Ishikawa (cell line): ENCODE measurements around the gene GLIPR1L2.

Experiments used
- CEBPB ChIP-seq: IDR thresholded peaks from 2 replicates; pipeline ENCODE4 v1.6.1; 2012
- CREB1 ChIP-seq: IDR thresholded peaks from 2 replicates; pipeline ENCODE4 v1.6.1; 2012; ENCODE audit warnings: low read depth
- EGR1 ChIP-seq: IDR thresholded peaks from 2 replicates; pipeline ENCODE4 v1.6.1; 2012
- EP300 ChIP-seq: IDR thresholded peaks from 2 replicates; pipeline ENCODE4 v1.6.1; 2012; ENCODE audit warnings: borderline replicate concordance
- FOXM1 ChIP-seq: IDR thresholded peaks from 2 replicates; pipeline ENCODE4 v1.6.1; 2012; ENCODE audit warnings: low read depth, borderline replicate concordance
- MAX ChIP-seq: IDR thresholded peaks from 2 replicates; pipeline ENCODE4 v1.6.1; 2012
- NFIC ChIP-seq: IDR thresholded peaks from 2 replicates; pipeline ENCODE4 v1.6.1; 2012
- RAD21 ChIP-seq: IDR thresholded peaks from 2 replicates; pipeline ENCODE4 v1.6.1; 2012; ENCODE audit warnings: low read depth
- TAF1 ChIP-seq: IDR thresholded peaks from 2 replicates; pipeline ENCODE4 v1.6.1; 2012; ENCODE audit warnings: low read depth, mild to moderate bottlenecking
- TCF12 ChIP-seq: IDR thresholded peaks from 2 replicates; pipeline ENCODE4 v1.6.1; 2012; ENCODE audit warnings: low read depth
- TEAD4 ChIP-seq: IDR thresholded peaks from 2 replicates; pipeline ENCODE4 v1.6.1; 2012
- YY1 ChIP-seq: IDR thresholded peaks from 2 replicates; pipeline ENCODE4 v1.6.1; 2012; ENCODE audit warnings: low read depth
- ZBTB7A ChIP-seq: IDR thresholded peaks from 2 replicates; pipeline ENCODE4 v1.6.1; 2012; ENCODE audit warnings: low read depth
- TF ChIP-seq, protein P1 (sequence below): IDR thresholded peaks from 2 replicates; pipeline ENCODE4 v1.6.1; 2012
- TF ChIP-seq, protein P2 (sequence below): IDR thresholded peaks from 2 replicates; pipeline ENCODE4 v1.6.1; 2012; ENCODE audit warnings: low read depth, mild to moderate bottlenecking

Gene GLIPR1L2

DNA sequence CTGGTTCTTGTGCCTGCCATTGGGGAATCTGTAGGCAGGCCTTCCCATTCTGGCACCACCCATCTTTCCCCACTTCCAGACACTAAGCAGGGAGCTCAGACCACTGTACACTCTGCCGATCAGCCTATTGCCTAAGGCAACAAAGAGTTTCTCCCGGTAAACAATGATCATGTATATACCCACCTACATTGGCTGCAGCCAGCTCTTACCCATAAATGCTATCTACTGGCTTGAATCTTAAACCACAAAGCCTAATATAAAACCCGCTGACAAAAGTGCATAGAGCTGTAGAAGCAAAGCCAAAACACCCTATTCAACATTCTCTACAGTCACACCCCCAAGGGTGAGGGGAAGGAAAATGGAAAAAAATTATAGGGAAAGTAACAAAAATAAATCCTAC, 68.9 kb downstream of the GLIPR1L2 start:
- TF ChIP-seq, protein P1, sequence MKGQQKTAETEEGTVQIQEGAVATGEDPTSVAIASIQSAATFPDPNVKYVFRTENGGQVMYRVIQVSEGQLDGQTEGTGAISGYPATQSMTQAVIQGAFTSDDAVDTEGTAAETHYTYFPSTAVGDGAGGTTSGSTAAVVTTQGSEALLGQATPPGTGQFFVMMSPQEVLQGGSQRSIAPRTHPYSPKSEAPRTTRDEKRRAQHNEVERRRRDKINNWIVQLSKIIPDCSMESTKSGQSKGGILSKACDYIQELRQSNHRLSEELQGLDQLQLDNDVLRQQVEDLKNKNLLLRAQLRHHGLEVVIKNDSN = no peak
- TF ChIP-seq TEAD4 (no peak), EGR1 (no peak), CREB1 (no peak), ZBTB7A (no peak), RAD21 (no peak), TCF12 (no peak), FOXM1 (no peak), TAF1 (no peak)

- TF ChIP-seq EP300 = no peak
- no peak for TF ChIP-seq FOXM1
- no peak for TF ChIP-seq RAD21
- TF ChIP-seq MAX = no peak
- TF ChIP-seq TEAD4 = no peak
- TF ChIP-seq TCF12 = no peak
- TF ChIP-seq ZBTB7A = no peak
- TF ChIP-seq, protein P2, sequence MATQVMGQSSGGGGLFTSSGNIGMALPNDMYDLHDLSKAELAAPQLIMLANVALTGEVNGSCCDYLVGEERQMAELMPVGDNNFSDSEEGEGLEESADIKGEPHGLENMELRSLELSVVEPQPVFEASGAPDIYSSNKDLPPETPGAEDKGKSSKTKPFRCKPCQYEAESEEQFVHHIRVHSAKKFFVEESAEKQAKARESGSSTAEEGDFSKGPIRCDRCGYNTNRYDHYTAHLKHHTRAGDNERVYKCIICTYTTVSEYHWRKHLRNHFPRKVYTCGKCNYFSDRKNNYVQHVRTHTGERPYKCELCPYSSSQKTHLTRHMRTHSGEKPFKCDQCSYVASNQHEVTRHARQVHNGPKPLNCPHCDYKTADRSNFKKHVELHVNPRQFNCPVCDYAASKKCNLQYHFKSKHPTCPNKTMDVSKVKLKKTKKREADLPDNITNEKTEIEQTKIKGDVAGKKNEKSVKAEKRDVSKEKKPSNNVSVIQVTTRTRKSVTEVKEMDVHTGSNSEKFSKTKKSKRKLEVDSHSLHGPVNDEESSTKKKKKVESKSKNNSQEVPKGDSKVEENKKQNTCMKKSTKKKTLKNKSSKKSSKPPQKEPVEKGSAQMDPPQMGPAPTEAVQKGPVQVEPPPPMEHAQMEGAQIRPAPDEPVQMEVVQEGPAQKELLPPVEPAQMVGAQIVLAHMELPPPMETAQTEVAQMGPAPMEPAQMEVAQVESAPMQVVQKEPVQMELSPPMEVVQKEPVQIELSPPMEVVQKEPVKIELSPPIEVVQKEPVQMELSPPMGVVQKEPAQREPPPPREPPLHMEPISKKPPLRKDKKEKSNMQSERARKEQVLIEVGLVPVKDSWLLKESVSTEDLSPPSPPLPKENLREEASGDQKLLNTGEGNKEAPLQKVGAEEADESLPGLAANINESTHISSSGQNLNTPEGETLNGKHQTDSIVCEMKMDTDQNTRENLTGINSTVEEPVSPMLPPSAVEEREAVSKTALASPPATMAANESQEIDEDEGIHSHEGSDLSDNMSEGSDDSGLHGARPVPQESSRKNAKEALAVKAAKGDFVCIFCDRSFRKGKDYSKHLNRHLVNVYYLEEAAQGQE = no peak
- TF ChIP-seq NFIC = no peak
- no peak for TF ChIP-seq CEBPB
- TF ChIP-seq YY1 = no peak
- no peak for TF ChIP-seq CREB1
These were observed 69.3 kb downstream of the GLIPR1L2 start for GRCh38 chr12:75460204-75460603.

DNA sequence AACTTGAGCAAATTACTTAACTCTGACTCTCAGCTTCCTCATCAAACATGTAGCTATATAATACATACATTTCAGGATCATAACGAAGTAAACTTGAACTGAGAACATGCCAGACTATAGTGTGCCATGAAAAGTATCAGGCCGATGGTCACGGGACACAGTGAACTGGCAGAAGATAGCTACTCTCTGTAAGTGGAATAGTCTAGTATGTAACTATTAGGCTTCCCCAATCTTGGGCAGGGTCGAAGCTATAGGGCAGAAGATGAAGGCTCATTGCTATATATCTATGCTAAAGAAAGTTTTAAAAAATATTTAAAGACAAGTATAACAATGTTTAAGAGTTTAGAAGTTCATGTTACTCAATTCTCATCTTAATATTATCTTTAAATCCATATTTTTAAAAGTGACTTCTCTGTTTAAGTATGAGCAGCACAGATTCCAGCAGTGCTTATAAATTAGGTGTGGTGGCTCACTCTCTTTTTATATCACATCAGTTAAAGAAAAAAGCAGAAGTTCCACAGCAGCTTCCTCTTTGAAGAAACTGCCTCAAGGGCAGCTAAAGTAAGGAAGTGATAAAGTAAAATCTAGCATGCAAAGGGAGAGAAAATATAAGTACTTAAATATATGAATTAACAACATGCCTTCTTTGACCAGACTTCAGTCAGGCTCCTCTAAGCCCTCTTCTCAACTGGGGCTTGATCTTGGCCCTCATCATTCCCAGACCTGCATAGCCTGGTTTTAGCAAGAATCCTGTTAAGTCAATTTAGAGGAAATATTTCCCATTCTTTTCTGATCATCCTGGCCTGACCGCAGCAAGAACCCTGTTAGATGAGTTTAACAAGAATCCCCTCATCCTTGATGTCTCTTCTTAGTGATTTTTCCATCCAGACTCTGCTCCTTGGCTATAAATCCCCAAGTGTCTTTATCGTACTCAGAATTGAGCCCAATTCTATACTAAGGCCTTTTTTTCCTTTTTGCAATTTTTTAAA, 81.3 kb downstream of the GLIPR1L2 start:
- TF ChIP-seq CREB1 (no peak), TAF1 (no peak), NFIC (no peak), EP300 (no peak), CEBPB (no peak), EGR1 (no peak), ZBTB7A (no peak), FOXM1 (no peak), TCF12 (no peak), YY1 (no peak), TEAD4 (no peak), RAD21 (no peak), MAX (no peak)
- TF ChIP-seq, protein P2 = no peak
- TF ChIP-seq, protein P1 = no peak

DNA sequence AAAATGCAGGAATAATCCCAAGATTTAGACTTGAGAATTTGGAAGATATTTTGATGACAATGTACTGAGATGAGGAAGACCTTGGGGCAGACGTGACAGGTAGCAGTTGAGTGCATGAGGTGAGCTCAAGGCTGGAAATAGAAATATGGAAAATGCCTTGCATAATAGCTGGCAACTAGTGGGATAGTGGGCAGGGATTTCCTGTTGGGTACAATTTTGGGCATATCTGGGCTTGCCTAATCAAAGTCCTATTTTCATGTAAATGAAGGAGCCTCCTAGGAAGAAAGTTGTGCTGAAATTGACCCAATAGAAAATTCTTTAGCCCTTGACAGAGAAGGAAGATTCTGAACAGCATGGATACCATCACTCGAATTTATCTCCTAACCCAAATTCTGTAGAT, 83.2 kb downstream of the GLIPR1L2 start:
- TF ChIP-seq RAD21 = no peak
- TF ChIP-seq TAF1 = no peak
- TF ChIP-seq YY1 = no peak
- no peak for TF ChIP-seq CREB1

- TF ChIP-seq MAX (no peak), CEBPB (no peak), TEAD4 (no peak), YY1 (no peak), ZBTB7A (no peak)
- TF ChIP-seq, protein P2 = no peak
These were observed 85.2 kb downstream of the GLIPR1L2 start for GRCh38 chr12:75476071-75476470.
